ENCODE measurements around the gene DNAJB6.

Gene DNAJB6

GRCh38 chr7:157466867-157467261, 130.1 kb downstream of the DNAJB6 start:
- no peak for DNase-seq (ENCODE audit: low read depth in 2 of 2)

Data from stimulated activated CD8-positive, alpha-beta memory T cell treated with anti-CD3 and anti-CD28 coated beads, Interleukin-15, amount 100 ng/mL, for 48 hours (primary cell).